NB4 (cell line): ENCODE results near the gene FOXP3.

Source experiments
- POLR2A ChIP-seq: IDR thresholded peaks from 2 replicates; pipeline ENCODE4 v1.6.1; 2011; ENCODE audit warnings: mild to moderate bottlenecking; ENCODE audit not compliant: insufficient read length; ENCODE audit errors: extremely low read depth
- TF ChIP-seq, protein P1 (sequence below): IDR thresholded peaks from 2 replicates; pipeline ENCODE4 v1.6.1; 2011; ENCODE audit warnings: low read depth, low read length

DNA sequence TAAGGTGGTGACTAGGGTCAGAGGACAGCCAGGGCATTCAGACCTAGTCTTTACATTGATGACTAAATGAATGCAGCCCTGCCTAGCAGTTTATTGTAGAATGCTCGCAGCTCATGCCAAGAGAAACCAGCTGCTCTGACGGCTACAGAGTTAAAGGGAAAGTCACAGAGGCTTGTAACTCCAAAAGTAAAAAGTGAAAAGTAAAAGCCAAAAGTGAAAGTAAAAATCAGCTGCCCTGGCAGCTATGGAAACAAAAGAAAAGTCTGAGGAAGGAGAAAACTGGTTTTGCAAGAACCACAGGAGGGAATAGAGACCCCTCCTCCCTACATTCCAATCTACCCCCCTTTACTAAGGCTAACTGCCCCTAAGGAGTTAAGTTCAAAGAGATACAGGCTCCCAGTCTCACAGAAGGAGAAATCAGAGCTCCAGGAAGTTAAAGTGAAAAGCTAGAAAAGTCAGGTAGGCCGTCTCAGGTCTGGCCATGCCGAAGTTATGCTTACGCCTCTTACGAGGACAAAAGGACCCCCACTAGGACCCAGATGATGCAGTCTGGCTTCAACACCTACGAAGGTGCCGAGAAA lies 45.0 kb upstream of the FOXP3 start:
- no peak for TF ChIP-seq POLR2A
- TF ChIP-seq, protein P1, sequence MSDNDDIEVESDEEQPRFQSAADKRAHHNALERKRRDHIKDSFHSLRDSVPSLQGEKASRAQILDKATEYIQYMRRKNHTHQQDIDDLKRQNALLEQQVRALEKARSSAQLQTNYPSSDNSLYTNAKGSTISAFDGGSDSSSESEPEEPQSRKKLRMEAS, result no peak
